NCI-H2107 treated with DMSO at 0.1 percent for 48 hours (cell line): Measurements from ENCODE around the gene KRT27.
A peak's percentile ranks its signal among the peaks of the same experiment; 100 is the strongest.
"Not testable (repeated sequence)": the region's sequence is repeated elsewhere in the genome, so short reads cannot be mapped to it uniquely, and the experiment has no call there.

Source experiments
- DNase-seq: peaks from one replicate; lab custom pipeline; 2025; ENCODE audit not compliant: unreplicated experiment; lab: John Stamatoyannopoulos, UW

KRT27 gene, protein sequence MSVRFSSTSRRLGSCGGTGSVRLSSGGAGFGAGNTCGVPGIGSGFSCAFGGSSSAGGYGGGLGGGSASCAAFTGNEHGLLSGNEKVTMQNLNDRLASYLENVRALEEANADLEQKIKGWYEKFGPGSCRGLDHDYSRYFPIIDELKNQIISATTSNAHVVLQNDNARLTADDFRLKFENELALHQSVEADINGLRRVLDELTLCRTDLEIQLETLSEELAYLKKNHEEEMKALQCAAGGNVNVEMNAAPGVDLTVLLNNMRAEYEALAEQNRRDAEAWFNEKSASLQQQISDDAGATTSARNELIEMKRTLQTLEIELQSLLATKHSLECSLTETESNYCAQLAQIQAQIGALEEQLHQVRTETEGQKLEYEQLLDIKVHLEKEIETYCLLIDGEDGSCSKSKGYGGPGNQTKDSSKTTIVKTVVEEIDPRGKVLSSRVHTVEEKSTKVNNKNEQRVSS

GRCh38 chr17:40782450-40782849 lies at the start of gene KRT27:
Gene KRT27 (minus strand): TSS chr17:40782550. CDS start chr17:40782493, 57 bp downstream.
- no peak for DNase-seq

- DNase-seq: no peak
These were observed 47.9 kb upstream of the KRT27 start for GRCh38 chr17:40830085-40830776.

DNA sequence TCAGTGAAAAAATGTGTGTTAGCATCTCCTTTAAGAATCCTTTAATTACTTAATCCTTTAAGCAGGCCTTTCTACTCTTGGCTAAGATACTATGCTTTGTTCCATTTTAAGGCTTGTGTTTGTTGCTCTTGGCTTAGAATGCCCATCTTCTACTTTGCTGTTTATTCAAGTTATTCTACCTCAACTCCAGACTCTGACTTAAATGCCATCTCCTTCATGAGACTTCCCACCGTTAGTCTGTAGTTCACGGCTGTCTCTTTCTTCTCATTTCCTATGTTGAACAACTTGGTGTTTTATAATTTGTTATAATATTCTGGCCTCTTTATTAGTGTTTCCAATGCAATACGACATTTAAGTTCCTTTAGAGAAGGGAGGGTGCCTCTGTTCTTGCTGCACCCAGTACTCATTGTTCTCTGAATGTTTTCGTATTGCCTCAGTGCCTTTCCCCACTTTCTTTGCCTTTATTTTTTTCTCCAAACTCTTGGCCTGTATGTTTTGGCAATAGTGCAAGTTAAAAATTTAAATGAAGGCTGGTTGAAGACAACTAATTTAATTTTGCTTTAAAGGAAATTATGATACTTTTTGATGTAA lies 46.2 kb upstream of the KRT27 start:
- no peak for DNase-seq

DNA sequence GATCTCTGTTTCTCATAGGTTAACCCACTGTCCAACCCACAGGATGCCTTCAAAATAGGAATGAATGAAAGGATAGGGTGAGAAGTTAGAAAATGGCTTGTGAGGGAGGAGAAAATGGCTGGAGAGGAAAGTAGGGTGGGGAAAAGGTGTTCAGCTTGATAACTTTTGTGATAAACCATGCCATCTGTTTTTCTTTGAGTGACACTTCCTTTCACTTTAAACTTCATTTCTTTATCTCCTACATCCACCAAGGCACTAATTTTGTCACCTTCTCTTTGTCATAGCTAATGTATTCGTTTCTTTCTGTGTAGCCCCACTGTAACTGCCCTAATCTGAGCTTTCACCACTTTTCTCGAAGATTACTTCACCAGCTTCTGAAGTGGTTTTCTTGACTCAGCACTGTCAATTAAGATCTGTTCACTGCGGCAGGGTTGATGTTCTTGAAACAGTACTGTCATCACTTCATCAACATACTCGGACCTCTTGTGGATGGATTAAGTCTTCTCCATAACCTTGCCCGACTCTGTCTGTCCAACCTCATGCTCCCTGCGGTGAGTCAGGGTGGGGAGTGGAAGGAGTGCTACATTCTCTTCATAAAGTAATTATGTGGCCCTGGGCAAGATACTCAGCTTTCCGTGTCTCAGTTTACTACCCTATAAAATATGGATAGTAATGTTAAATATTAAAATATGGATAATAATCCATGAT lies 45.5 kb upstream of the KRT27 start:
- DNase-seq: no peak

- no peak for DNase-seq
These were observed 43.2 kb upstream of the KRT27 start for GRCh38 chr17:40825599-40825998.

DNA sequence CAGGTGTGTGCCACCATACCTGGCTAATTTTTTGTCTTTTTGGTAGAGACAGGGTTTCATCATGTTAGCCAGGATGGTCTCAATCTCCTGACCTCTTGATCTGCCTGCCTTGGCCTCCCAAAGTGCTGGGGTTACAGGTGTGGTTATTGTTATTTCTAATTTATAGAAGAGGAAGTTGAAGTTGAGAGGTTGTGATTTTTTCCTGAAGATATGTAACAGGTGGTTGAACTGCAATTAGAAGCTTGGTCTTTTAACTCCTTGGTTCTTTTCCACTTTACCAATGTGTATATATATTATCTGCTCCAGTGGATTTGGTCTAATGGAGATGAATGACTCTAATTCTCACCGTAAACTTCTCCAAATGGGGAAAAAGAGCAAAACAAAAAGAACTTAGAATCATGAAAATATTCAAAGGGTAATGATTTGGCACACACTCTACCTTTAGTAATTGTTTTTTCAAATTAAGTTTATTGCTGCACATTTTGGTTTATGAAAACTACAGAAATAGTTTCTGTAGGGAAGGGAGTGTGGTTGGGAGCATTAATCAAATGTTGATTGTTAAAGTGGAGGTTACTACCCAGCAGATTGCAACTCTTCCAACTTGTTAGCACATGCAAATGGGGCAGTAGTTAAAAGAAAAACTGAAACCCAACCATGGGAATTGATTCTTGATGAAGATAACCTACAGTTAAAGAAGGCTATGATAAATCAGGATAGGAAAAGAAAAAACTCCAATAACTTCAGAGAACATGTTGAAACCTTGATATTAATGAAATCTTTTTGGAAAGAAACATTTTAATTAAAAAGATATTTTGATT lies 41.9 kb upstream of the KRT27 start:
- no peak for DNase-seq

GRCh38 chr17:40822132-40822812 lies 39.9 kb upstream of the KRT27 start, which contains the start of gene KRT10:
Gene KRT10 (minus strand): TSS chr17:40822614. CDS start chr17:40822585, 29 bp downstream.
- no peak for DNase-seq

DNA sequence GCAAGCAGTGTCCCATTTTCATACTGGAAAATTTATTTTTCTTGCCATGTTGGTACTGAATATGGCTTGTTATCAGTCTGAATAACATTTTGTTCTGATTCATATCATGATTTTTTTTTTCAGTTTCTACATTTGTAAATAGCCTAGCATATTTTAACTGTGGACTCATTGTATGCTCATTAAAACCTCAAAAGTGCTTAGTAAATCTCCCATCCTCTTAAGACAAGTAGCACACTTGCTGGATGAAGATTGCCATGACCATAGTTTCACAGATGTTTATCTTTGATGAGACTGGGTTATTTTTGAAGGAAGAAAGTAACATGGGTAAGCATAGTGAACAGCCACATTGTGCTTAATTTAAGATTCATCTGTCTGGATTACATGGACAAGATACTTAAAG lies 39.2 kb upstream of the KRT27 start:
- DNase-seq: no peak

- no peak for DNase-seq
These were observed 38.0 kb upstream of the KRT27 start for GRCh38 chr17:40820228-40820838.

DNA sequence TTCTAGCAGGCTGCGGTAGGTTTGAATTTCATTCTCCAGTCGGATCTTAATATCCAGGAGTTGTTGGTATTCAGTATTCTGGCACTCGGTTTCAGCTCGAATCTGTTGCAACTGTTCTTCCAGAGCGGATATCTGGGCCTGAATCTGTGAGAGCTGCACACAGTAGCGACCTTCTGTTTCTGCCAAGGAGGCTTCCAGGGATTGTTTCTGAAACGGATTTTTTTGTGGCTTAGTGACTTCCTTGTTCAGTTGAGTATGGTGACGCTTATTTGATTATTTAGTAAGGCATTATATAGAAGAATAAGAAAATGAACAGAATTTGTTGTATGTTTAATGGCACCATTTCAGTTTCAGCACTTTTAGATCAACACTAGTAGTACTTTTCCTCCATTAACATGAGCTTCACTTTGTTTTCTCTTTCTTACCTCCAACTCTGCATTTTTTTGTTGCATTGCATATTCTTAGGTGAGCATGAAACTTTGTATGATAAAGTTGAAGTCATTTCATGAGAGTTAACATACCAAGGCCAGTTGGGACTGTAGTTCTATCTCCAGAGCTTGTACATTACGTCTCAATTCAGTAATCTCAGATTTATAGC lies 37.3 kb upstream of the KRT27 start:
- no peak for DNase-seq

DNA sequence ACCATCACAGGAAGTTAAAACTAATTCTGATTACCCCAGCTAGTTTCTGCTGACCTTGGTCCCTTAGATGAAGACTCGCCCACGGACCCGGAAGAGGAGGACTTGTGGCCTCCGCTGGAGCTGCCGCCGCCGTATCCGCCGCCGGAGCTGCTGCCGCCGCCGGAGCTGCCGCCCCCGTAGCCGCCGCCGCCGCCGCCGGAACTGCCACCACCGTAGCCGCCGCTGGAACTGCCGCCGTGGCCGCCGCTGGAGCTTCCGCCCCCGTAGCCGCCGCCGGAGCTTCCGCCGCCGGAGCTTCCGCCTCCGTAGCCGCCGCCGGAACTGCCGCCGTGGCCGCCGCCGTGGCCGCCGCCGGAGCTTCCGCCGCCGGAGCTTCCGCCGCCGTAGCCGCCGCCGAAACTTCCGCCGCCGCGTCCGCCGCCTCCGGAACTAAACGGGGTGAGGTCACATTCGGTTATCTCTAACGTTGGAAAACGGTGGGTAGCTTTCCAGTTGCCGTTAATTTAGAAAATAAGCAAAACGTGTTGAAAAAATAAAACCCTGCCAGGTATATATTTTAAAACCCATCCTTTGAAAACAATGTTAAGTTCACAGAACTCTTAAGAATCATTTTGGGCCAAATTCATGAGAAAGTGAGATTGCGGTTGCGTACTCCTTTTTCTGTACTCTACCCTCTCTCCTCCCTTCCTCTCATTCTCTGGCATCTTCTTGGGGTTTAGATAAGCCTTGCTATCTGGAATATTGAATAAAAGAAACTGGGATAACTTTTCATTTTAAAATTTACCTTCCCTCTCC lies 36.6 kb upstream of the KRT27 start:
- peak; percentile 48 for DNase-seq

- DNase-seq: no peak
These were observed 36.0 kb upstream of the KRT27 start for GRCh38 chr17:40818343-40818732.

GRCh38 chr17:40817103-40817682 lies 34.8 kb upstream of the KRT27 start:
- DNase-seq: no peak

DNA sequence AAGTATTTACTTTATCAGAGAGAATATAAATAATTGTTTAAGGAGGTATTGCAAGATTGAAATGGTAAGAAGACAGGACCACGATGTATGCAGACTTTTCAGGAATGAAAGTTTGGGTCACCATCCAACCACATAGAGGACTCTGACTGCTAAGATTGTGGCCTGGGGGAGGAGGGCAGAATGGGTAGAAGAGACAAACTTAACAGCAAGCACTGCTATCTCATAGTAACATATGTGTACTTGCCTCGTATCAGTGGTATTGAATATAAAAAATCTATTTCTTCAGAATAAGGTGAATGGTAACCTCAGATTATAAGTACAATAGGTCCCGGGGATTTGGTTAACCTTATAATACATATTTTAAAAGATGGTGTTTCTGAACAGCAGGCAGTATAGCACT lies 34.2 kb upstream of the KRT27 start:
- DNase-seq: no peak

- DNase-seq: no peak
These were observed 33.0 kb upstream of the KRT27 start for GRCh38 chr17:40815381-40815780.

DNA sequence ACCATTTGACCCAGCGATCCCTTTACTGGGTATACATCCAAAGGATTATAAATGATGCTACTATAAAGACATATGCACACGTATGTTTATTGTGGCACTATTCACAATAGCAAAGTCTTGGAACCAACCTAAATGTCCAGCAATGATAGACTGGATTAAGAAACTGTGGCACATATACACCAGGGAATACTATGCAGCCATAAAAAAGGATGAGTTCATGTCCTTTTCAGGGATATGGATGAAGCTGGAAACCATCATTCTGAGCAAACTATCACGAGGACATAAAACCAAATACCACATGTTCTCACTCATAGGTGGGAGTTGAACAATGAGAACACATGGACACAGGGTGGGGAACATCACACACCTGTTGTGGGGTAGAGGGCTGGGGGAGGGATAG lies 32.3 kb upstream of the KRT27 start:
- not testable (repeated sequence) for DNase-seq

GRCh38 chr17:40813804-40814203 lies 31.5 kb upstream of the KRT27 start:
- no peak for DNase-seq

DNA sequence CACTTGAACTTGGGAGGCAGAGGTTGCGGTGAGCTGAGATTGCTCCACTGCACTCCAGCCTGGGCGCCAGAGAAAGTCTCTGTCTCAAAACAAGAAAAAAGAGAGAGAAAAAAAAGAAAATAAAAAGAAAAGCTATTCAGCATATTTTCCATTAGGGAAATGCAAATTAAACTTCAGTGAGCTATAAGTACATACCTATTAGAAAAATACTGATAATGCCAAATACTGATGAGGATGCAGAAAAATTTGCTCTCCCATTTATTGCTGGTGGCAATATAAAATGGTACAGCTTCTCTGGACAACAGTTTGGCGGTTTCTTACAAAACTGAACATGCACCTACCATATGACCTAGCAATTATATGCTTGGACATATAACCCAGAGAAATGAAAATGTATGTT lies 30.3 kb upstream of the KRT27 start:
- DNase-seq: no peak
